Measurements from ENCODE around the gene PTPRD. TPM values are rescaled to one million over a fixed set of nuclear protein-coding genes. Genes with fewer than 3 reads are reported as not detected.
A peak's percentile ranks its signal among the peaks of the same experiment; 100 is the strongest.

The PTPRD gene
- total and polyA plus RNA-seq, 2 donors (not counting 1 experiment from before 2014, with no cell fraction given): 0.35 to 4.8 TPM

DNA sequence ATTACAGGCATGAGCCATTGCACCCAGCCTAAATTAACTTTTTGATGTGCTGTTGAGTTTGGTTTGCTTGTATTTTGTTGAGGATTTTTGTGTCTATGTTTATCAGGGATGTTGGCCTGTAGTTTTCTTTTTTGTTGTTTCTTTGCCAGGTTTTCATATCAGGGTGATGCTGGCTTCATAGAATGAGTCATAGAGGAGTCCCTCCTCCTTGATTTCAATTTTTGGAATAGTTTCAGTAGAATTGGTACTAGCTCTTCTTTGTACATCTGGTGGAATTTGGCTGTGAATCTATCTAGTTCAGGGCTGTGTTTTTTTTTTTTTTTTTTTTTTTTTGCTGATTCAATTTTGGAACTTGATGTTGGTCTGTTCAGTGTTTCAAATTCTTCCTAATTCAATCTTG lies 1648.9 kb downstream of the PTPRD start:
- no peaks in the 10 kb centered on the region for H3K9me3 ChIP-seq (ENCODE audit: control insufficient read depth, insufficient read depth, low read depth, low read length)
- no peak overlapping the region for H2AFZ ChIP-seq (ENCODE audit: low read length)
- DNase-seq (ENCODE audit: low read depth in 2 of 2): no peak
- no peaks in the 10 kb centered on the region for H3K27me3 ChIP-seq (ENCODE audit: control insufficient read depth, insufficient read depth, low read length)
- no peaks in the 10 kb centered on the region for H3K36me3 ChIP-seq (ENCODE audit: control insufficient read depth, insufficient read depth, low read length)
- TF ChIP-seq CTCF (conservative IDR thresholded peaks at IDR 0.05 in 1 of 2, IDR thresholded peaks at IDR 0.05 in 1 of 2; ENCODE audit: low read depth in 1 of 2, low read length in 2 of 2) (no peak), EZH2 (IDR thresholded peaks at IDR 0.05; ENCODE audit: low read length, missing control alignments) (no peak)
- no peak overlapping the region for H3K4me2 ChIP-seq (ENCODE audit: extremely low read depth, insufficient read depth, low read length)
- H3K4me1 ChIP-seq (ENCODE audit: control insufficient read depth, extremely low read depth, insufficient read depth, low read length): no peaks in the 10 kb centered on the region
- H3K27ac ChIP-seq (ENCODE audit: insufficient read depth, low read length): no peak overlapping the region
- no peak overlapping the region for H3K4me3 ChIP-seq (replicated peaks in 1 of 4; ENCODE audit: control extremely low read depth in 1 of 4, insufficient read depth in 1 of 4, low read depth in 3 of 4, low read length in 4 of 4)
- no peaks in the 10 kb centered on the region for H3K79me2 ChIP-seq (ENCODE audit: control insufficient read depth, insufficient read depth, low read length)
- H4K20me1 ChIP-seq (ENCODE audit: control insufficient read depth, extremely low read depth, insufficient read depth, low read length): no peaks in the 10 kb centered on the region
- no peak overlapping the region for H3K9ac ChIP-seq (ENCODE audit: insufficient read depth, low read length)

DNA sequence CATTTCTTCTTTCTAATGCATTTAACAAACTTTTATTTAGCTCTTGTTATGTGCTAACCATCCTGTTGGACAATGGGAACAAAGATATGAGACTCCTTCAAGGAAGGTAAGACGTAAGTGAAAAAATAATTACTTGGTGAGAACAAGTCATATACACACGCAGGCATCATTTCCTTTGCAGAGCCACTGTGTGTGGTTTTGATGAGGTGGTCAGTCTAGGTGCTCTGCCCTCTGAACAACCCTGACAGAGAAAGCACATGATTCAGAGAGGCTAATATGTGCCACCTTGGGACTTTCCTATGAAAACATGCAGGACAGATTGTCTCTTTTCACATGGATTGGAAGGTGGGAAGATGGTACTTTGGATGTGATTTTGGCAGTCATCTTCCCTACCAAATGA lies 1650.7 kb downstream of the PTPRD start:
- Histone ChIP-seq H3K4me1 (ENCODE audit: control insufficient read depth, extremely low read depth, insufficient read depth, low read length) (no peaks in the 10 kb centered on the region), H4K20me1 (ENCODE audit: control insufficient read depth, extremely low read depth, insufficient read depth, low read length) (no peaks in the 10 kb centered on the region), H3K4me3 (replicated peaks in 1 of 4; ENCODE audit: control extremely low read depth in 1 of 4, insufficient read depth in 1 of 4, low read depth in 3 of 4, low read length in 4 of 4) (no peak overlapping the region), H3K27me3 (ENCODE audit: control insufficient read depth, insufficient read depth, low read length) (no peaks in the 10 kb centered on the region), H3K27ac (ENCODE audit: insufficient read depth, low read length) (no peak overlapping the region), H3K36me3 (ENCODE audit: control insufficient read depth, insufficient read depth, low read length) (no peaks in the 10 kb centered on the region), H3K9me3 (ENCODE audit: control insufficient read depth, insufficient read depth, low read depth, low read length) (no peaks in the 10 kb centered on the region), H3K9ac (ENCODE audit: insufficient read depth, low read length) (no peak overlapping the region), H3K79me2 (ENCODE audit: control insufficient read depth, insufficient read depth, low read length) (no peaks in the 10 kb centered on the region), H3K4me2 (ENCODE audit: extremely low read depth, insufficient read depth, low read length) (no peak overlapping the region), H2AFZ (ENCODE audit: low read length) (no peak overlapping the region)
- TF ChIP-seq EZH2 (IDR thresholded peaks at IDR 0.05; ENCODE audit: low read length, missing control alignments) (no peak), CTCF (conservative IDR thresholded peaks at IDR 0.05 in 1 of 2, IDR thresholded peaks at IDR 0.05 in 1 of 2; ENCODE audit: low read depth in 1 of 2, low read length in 2 of 2) (no peak)
- no peak for DNase-seq (ENCODE audit: low read depth in 2 of 2)

DNA sequence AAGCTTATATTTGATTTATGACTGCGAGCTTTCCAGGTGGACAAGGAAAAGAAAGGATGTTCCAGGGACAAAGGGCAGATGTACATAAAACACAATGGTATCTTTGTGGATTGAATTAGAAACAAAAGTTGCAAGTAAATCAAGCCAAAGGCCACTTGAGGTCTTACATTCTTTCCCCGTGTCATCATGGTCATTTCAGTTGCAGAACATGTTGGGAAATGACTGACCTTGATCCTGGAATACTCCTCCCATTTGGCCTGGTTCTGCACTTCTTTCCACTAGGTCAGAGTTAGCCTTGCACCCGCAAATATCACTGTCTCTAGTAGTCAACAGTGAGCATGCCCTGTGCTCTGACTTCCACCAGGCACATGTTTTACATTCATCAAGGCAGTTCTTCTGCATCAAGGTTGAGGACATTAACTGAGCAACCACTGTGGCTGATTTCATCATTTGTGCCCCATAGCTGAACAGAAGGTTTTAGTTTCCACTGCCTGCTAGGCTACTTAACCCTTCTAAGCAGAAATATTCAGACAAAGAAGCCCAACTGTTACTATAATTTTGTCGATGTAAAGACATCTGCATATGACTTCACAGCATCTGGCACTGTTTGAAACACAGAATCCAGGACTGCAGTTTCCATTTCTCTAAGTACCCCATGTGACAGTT lies 1651.5 kb downstream of the PTPRD start:
- Histone ChIP-seq H3K79me2 (ENCODE audit: control insufficient read depth, insufficient read depth, low read length) (no peaks in the 10 kb centered on the region), H3K9me3 (ENCODE audit: control insufficient read depth, insufficient read depth, low read depth, low read length) (no peaks in the 10 kb centered on the region), H3K27ac (ENCODE audit: insufficient read depth, low read length) (no peak overlapping the region), H3K9ac (ENCODE audit: insufficient read depth, low read length) (no peak overlapping the region), H2AFZ (ENCODE audit: low read length) (no peak overlapping the region), H3K4me3 (replicated peaks in 1 of 4; ENCODE audit: control extremely low read depth in 1 of 4, insufficient read depth in 1 of 4, low read depth in 3 of 4, low read length in 4 of 4) (no peak overlapping the region), H3K36me3 (ENCODE audit: control insufficient read depth, insufficient read depth, low read length) (no peaks in the 10 kb centered on the region), H3K27me3 (ENCODE audit: control insufficient read depth, insufficient read depth, low read length) (no peaks in the 10 kb centered on the region), H4K20me1 (ENCODE audit: control insufficient read depth, extremely low read depth, insufficient read depth, low read length) (no peaks in the 10 kb centered on the region), H3K4me2 (ENCODE audit: extremely low read depth, insufficient read depth, low read length) (no peak overlapping the region), H3K4me1 (ENCODE audit: control insufficient read depth, extremely low read depth, insufficient read depth, low read length) (no peaks in the 10 kb centered on the region)
- peak in 1 of 2 donors; percentile 33 for DNase-seq (ENCODE audit: low read depth in 2 of 2)
- no peak for TF ChIP-seq EZH2 (IDR thresholded peaks at IDR 0.05; ENCODE audit: low read length, missing control alignments)
- TF ChIP-seq CTCF (conservative IDR thresholded peaks at IDR 0.05 in 1 of 2, IDR thresholded peaks at IDR 0.05 in 1 of 2; ENCODE audit: low read depth in 1 of 2, low read length in 2 of 2): no peak

Measured in fibroblast of lung (primary cell).